NCI-H524 (cell line): ENCODE results near the gene RPUSD2.
"Not testable (repeated sequence)": the region's sequence is repeated elsewhere in the genome, so short reads cannot be mapped to it uniquely, and the experiment has no call there.

Source experiments
- DNase-seq, 2 experiments: peaks; one replicate each; lab custom pipeline; 2025; lab: John Stamatoyannopoulos, UW

The RPUSD2 gene

DNA sequence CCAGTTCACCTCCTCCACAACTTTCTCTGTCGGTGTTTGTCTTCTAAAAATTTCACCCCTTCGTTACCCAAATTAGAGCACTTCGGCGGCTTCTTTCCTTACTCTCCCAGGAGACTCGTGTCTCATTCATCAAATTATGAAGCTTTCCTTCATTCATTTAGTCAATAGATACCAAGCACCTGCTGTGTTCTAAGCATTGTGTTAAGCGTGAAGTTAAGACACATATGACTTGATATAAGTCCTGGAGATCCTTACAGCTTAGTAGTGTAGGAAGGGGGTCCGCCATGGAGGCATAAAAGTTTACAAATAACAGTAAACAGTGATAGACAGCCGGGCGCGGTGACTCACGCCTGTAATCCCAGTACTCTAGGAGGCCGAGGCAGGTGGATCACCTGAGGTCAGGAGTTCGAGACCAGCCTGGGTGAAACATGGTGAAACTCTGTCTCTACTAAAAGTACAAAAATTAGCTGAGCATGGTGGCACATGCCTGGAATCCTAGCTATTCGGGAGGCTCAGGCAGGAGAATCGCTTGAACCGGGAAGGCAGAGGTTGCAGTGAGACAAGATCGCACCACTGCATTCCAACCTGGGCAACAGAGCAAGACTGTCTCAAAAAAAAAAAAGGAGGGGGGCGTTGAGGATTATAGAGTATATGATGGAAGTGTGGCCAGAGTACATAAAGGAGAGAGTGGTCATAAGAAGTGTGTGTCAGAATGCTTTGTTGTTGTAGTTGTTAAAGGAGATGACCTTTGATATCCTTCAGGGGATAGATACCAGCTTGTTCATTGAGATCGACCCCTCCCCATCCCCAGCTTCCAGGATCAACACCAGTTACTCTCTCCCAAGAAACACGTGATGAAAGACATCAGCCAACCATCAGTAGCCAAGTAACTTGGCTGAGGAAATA, 3.5 kb upstream of the RPUSD2 start:
- DNase-seq: no peak

- DNase-seq: peak in 1 of 2 experiments; percentile 51
Observed at GRCh38 chr15:40567111-40567510, 2.0 kb upstream of the RPUSD2 start.

DNA sequence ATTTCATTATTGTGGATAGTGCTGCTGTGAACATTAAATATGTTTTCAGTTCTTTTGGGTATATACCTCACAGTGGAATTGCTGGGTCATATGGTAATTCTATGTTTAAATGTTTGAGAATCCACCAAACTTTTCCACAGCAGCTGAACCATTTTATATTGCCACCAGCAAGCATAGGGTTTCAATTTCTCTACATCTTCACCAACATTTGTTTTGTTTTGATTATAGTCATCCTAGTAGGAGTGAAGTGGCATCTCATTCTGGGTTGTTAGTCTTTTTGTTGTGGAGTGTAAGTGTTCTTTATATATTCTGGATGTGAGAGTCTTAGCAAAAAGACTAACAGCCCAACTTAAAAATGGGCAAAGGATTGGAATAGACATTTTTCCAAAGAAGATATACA, 6.0 kb downstream of the RPUSD2 start:
- no peak for DNase-seq

- not testable (repeated sequence) for DNase-seq
Observed at GRCh38 chr15:40576914-40577313, 7.8 kb downstream of the RPUSD2 start.

DNA sequence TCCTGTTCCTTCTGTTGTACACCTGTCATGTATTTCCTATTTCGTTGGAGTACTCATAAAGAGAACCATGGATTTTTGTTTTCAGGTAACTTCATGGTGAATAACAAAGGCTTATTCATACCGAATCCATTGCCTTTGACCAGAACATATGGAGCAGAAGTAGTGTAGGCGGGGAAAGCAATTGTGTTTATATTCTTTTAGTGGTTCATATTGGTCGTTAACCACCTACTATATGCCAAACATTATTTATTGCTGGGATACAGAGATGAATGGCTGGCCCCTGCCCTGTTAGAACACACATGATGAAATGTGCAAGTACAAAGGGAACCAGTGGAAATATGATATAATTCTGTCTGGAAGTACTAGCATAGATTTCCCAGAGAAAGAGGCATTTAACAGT, 9.8 kb downstream of the RPUSD2 start:
- DNase-seq: no peak

- not testable (repeated sequence) for DNase-seq
Observed at GRCh38 chr15:40581796-40582195, 12.7 kb downstream of the RPUSD2 start.

- peak; percentile 76 to 77 for DNase-seq
Observed at GRCh38 chr15:40582726-40583246, 13.7 kb downstream of the RPUSD2 start.

GRCh38 chr15:40584191-40584590, 15.1 kb downstream of the RPUSD2 start:
- DNase-seq: no peak

DNA sequence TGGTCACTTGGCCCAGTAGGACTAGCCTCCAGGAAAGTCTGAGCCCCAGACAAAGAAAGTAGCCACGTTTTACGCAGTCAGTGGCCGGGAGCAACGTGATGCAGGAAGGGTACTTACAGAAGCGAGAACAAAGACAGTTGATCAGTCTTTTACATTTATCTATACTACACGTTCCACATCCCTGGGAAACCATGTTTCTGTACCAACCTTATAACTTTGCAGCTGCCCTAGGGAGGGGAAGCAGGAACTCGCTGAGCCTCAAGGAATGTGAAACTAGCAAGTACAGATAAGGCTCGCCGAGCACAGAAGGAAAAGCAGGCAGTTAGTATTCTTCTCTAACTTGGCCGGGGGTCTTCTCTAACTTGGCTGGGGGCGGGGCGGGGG, 21.6 kb downstream of the RPUSD2 start:
- DNase-seq: no peak

DNA sequence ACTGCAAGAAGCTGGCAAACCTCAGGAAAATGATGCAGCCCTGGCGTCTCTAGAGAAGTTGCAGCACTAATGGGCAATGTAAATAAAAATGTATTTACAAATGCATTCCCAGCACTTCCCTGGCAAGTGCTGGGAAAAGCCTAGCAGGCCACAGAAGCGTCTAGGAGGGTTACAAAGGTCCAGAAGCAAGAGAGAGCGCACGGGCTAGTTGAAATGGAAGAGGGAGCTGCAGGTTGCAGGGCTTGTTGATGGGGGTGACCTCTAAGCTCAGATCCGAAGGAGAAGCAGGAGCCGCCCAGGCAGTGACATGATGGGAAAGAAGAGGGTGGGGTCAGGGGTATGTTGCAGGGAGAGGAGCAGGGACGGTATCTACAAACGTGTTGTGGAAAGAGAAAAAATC, 22.3 kb downstream of the RPUSD2 start:
- DNase-seq: no peak

GRCh38 chr15:40593165-40593564, 24.1 kb downstream of the RPUSD2 start:
- DNase-seq: no peak

DNA sequence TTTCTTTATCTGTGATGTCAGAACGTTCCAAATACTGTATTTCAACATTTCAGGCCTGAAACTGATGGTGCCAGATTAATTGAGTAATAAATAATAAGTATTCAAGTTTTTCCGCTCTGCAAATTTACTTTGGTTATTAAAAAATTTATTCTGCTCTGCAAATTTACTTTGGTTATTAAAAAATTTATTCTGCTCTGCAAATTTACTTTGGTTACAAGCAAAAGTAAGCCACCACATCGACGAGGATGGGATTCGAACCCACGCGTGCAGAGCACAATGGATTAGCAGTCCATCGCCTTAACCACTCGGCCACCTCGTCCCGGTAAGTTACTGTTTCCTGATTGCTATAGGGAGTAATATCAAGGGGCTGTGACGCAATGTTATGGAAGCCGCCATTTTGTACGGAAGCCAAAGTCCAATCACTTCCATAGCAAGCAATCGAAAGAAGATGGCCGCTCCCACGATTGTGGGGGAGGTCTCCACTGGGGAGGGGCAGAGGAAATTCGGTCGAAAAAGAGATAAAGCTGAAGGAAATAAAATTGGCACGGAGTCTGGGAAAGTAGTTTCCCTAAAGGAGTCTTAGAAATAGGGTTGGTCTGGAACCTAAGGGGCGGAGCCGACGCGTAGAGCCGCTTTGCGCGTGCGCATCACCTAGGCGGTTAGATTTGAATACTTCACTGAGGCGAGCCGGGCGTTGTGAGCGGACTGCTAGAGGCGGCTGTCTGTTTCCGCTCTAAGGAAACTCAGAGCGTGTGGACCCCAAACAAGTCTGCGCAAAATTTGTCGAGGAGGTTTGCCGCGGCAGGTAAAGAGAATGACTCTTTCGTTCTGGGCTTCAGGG, 24.7 kb downstream of the RPUSD2 start, which contains the start of gene KNL1:
TSS of gene KNL1 (plus strand) at position 662 of the 841 bp plus-strand sequence. CDS start 8,683 bp downstream, outside the sequence.
- DNase-seq: peak; percentile 95 to 97

DNA sequence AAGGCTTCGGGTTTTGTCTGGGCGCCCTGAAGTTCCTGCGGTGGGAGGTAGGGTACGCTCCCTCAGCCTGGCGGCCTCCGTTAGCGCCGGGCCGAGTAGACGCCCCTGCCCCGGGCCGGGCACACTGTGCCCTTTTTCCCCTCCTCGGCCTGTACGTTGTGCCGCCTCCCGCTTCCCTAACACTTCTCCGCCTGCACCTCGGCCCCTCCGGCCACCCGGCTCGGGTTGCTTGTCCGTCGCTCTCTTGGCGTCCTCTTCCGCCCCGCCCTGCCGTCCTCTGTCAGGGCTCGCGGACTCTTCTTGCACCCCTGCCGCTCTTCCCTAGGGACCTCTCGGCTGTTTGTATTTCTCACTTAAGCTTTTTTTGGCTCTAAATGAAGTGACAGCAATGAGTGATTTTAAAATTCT, 25.3 kb downstream of the RPUSD2 start:
- peak; percentile 75 to 76 for DNase-seq

DNA sequence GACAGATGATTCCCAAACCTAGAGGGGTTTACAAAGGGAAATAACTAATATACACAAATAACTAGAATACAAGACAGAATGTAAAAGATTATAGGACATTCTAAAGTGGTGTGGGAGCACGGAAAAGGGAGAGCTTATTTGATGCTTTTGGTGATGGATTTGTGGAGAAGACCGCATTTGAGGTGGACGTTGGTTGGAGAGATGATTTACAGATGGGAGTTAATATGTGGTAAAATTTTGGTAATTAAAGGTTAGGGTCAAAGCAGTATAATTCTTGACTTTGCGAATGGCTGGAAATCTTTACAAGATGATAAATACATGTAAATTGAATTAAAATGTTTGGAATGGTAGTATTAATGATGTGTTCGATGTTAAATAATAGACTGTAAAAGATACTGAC, 26.1 kb downstream of the RPUSD2 start:
- DNase-seq: no peak

DNA sequence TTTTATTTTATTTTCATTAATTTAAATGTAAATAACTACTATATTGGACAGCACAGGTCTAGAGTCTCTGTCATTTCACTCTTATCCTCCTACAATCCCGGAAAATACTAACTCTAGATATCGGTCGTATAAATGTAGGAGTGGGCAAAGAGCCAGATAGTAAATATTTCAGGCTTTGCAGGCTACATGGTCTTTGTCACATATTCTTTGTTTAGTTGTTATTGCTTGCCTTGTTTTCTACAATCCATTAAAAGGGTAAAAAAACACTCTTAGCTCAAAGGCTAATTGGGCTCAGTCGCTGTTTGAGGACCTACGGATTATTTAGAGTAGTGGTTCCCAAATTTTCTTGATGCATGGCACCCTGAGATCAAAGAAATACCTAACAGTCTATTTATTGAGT, 26.7 kb downstream of the RPUSD2 start:
- DNase-seq: no peak

DNA sequence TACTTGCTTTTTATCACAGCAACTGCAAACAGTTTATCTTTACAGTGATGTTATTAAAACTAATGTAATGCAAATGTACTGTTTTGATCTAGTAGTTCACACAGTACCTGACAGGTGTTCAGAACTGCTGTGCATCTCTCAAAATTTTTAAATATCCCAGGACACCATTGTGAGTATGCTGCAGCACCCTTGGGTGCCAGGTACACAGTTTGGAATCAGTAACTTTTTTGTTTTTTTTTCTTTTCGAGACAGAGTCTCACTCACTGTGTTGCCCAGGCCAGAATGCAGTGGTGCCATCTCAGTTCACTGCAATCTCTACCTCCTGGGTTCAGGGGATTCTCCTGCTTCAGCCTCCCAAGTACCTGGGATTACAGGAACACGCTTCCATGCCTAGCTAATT, 27.9 kb downstream of the RPUSD2 start:
- no peak for DNase-seq

- no peak for DNase-seq
Observed at GRCh38 chr15:40598126-40598525, 29.0 kb downstream of the RPUSD2 start.

DNA sequence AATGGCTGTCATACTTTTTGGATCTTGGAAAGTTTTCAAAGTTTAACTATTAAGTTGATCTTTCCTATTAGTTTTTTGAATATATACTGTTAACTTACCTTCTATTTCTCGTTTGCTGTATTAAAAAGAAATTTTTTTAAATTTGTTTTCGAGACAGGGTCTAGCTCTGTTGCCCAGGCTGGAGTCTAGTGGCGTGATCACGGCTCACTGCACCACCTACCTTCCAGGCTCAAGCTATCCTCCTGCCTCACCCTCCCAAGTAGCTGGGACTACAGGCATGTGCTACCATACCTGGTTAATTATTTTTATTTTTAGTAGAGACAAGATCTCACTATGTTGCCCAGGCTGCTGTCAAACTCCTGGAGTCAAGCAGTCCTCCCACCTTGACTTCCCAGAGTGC, 29.6 kb downstream of the RPUSD2 start:
- no peak for DNase-seq

DNA sequence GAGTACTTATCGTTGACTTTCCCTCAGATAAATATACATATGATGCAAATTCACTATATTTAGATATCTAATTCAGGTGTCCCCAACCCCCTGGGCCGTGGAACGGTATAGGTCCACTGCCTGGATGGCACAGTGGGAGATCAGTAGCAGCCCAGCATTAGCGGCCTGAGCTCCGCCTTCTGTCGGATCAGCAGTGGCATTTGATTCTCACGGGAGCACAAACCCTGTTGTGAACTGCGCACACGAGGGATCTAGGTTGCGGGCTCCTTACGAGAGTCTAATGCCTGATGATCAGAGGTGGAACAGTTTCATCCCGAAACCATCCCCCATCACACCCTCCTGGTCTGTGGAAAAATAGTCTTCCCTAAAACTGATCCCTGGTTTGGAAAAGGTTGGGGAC, 31.9 kb downstream of the RPUSD2 start:
- DNase-seq: no peak

GRCh38 chr15:40603935-40604334, 34.8 kb downstream of the RPUSD2 start:
- no peak for DNase-seq

DNA sequence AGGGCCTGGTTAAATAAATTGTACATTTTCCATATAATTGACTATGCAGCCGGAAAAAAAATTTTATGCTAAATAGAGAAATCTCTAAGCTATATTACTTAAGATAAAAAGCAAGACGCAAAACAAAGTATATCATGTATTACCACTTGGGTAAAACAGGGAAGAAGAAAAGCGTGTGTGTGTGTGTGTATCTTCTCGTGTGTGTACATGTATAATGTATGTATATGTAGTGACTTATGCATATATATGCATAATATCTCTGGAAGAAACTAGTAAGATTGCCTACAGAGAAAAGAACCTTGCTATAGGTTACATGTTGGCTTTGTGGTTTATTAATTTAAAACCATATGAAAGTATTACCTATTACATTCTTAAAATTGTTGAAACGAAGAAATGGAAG, 44.0 kb downstream of the RPUSD2 start:
- no peak for DNase-seq

GRCh38 chr15:40618023-40618422, 48.9 kb downstream of the RPUSD2 start:
- no peak for DNase-seq

- DNase-seq: no peak
Observed at GRCh38 chr15:40618906-40619305, 49.8 kb downstream of the RPUSD2 start.
